ENCODE data around the gene ANKZF1.
A peak's percentile ranks its signal among the peaks of the same experiment; 100 is the strongest.
"Not testable (repeated sequence)": the region's sequence is repeated elsewhere in the genome, so short reads cannot be mapped to it uniquely, and the experiment has no call there.

The ANKZF1 gene, protein sequence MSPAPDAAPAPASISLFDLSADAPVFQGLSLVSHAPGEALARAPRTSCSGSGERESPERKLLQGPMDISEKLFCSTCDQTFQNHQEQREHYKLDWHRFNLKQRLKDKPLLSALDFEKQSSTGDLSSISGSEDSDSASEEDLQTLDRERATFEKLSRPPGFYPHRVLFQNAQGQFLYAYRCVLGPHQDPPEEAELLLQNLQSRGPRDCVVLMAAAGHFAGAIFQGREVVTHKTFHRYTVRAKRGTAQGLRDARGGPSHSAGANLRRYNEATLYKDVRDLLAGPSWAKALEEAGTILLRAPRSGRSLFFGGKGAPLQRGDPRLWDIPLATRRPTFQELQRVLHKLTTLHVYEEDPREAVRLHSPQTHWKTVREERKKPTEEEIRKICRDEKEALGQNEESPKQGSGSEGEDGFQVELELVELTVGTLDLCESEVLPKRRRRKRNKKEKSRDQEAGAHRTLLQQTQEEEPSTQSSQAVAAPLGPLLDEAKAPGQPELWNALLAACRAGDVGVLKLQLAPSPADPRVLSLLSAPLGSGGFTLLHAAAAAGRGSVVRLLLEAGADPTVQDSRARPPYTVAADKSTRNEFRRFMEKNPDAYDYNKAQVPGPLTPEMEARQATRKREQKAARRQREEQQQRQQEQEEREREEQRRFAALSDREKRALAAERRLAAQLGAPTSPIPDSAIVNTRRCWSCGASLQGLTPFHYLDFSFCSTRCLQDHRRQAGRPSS

GRCh38 chr2:219229305-219230058 is at the start of gene ANKZF1, which contains the start of gene ATG9A:
Gene ANKZF1, plus strand, starts transcription at chr2:219229806. Its CDS starts 452 bp downstream, at chr2:219230258.
Gene ATG9A, minus strand, starts transcription at chr2:219229636. Its CDS starts 1,612 bp downstream, at chr2:219228024.
- DNase-seq: peak; percentile 94 to 99

GRCh38 chr2:219180961-219181360 is 48.6 kb upstream of the ANKZF1 start:
- no peak for DNase-seq

DNA sequence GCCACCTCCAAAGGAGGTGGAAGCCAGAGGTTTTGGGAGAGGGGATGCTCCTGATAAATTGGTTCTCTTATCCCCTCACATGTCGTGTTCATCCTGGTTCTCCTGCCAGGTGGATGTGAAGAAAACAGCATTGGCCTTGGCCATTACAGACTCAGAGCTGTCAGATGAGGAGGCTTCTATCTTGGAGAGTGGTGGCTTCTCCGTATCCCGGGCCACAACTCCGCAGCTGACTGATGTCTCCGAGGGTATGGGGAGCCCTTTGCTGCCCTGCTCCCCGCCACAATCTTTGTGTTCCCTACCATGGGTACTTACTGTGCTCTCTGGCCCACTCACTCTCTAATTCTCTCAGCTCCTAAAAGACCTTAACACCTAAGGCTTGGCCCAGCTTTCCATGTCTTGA is 48.1 kb upstream of the ANKZF1 start:
- no peak for DNase-seq

- no peak for DNase-seq
Measured at GRCh38 chr2:219182331-219183150, 47.1 kb upstream of the ANKZF1 start.

- DNase-seq: no peak
Measured at GRCh38 chr2:219183151-219183772, 46.3 kb upstream of the ANKZF1 start.

GRCh38 chr2:219184121-219184520 is 45.5 kb upstream of the ANKZF1 start:
- no peak for DNase-seq

- no peak for DNase-seq
Measured at GRCh38 chr2:219186754-219187456, 42.7 kb upstream of the ANKZF1 start.

- no peak for DNase-seq
Measured at GRCh38 chr2:219197388-219197787, 32.2 kb upstream of the ANKZF1 start.

DNA sequence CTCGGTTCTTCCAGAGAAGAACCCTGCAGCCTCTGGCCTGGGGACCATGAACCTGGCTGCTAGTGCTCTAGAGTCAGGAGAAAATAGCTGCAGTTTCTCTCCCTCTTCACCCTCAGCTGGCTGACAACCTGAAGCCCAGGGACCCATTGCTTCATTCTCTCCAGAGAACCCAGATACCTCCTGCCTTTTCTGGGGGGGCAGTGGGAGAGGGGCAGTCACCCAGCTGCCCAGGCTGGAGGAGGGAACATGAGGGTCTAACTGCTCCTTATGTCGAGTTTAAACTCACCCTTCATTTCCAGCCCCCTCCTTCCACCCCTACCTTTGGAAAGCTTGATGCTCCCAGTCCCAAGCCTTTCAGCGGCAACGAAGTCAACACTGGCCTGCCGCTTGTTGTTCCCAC is 30.6 kb upstream of the ANKZF1 start:
- DNase-seq: no peak

GRCh38 chr2:219199470-219200211 is 30.0 kb upstream of the ANKZF1 start:
- DNase-seq: no peak

DNA sequence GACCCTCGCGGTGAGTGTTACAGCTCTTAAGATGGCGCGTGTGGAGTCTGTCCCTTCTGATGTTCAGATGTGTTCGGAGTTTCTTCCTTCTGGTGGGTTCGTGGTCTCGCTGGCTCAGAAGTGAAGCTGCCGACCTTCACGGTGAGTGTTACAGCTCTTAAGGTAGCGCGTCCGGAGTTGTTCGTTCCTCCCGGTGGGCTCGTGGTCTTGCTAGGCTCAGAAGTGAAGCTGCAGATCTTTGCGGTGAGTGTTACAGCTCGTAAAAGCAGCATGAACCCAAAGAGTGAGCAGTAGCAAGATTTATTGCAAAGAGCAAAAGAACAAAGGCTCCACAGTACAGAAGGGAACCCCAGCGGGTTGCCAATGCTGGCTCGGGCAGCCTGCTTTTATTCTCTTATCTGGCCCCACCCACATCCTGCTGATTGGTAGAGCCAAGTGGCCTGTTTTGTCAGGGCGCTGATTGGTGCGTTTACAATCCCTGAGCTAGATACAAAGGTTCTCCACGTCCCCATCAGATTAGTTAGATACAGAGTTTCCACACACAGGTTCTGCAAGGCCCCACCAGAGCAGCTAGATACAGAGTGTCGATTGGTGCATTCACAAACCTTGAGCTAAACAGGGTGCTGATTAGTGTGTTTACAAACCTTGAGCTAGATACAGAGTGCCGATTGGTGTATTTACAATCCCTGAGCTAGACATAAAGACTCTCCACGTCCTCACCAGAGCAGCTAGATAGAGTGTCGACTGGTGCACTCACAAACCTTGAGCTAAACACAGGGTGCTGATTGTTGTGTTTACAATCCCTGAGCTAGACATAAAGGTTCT is 28.9 kb upstream of the ANKZF1 start:
- not testable (repeated sequence) for DNase-seq

DNA sequence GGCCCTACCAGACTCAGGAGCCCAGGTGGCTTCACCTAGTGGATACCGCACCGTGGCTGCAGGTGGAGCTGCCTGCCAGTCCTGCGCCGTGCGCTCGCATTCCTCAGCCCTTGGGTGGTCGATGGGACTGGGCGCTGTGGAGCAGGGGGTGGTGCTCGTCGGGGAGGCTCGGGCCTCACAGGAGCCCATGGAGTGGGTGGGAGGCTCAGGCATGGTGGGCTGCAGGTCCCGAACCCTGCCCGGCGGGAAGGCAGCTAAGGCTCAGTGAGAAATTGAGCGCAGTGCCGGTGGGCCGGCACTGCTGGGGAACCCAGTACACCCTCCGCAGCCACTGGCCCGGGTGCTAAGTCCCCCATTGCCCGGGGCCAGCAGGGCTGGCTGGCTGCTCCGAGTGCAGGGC is 28.3 kb upstream of the ANKZF1 start:
- not testable (repeated sequence) for DNase-seq

DNA sequence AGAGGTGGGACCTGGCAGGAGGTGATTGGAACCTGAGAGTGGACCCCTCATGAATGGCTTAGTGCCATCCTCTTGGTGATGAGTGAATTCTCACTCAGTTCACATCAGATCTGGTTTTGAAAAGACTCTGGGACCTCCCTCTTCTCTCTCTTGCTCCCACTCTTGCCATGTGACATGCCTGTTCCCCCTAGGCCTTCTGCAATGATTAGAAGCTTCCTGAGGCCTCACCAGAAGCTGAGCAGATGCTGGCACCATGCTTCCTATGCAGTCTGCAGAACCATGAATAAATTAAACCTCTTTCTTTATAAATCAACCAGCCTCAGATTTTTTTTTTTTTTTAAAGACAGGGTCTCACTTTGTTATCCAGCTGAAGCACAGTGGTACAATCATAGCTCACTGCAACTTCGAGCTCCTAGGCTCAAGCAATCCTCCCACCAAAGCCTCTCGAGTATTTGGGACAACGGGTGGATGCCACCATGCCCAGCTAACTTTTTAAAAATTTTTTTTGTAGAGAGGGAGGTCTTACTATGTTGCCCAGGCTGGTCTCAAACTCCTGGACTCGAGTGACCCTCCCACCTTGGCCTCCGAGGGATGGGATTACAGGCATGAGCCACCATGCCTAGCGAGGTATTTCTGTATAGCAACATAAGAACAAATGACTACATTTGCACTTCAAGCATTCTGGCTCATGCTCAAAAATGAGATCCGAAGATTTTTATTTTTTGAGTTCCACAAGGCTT is 25.0 kb upstream of the ANKZF1 start:
- no peak for DNase-seq

- DNase-seq: no peak
Measured at GRCh38 chr2:219205165-219205538, 24.5 kb upstream of the ANKZF1 start.

- DNase-seq: no peak
Measured at GRCh38 chr2:219205981-219206327, 23.7 kb upstream of the ANKZF1 start.

- peak; percentile 93 to 97 for DNase-seq
Measured at GRCh38 chr2:219206328-219207133, 23.1 kb upstream of the ANKZF1 start, which contains the start of gene ZFAND2B. Gene ZFAND2B, plus strand, starts transcription at chr2:219206782. Its CDS starts 206 bp downstream, at chr2:219206988.

- no peak for DNase-seq
Measured at GRCh38 chr2:219207134-219207883, 22.3 kb upstream of the ANKZF1 start.

All from stimulated activated CD4-positive, alpha-beta T cell treated with anti-CD3 and anti-CD28 coated beads, Interleukin-4, amount 100 ng/mL, for 4 hours (primary cell).